HL-60 (cell line): ENCODE data around the gene AGTRAP.

Source experiments
- POLR2AphosphoS5 ChIP-seq: IDR thresholded peaks from 2 replicates; pipeline ENCODE4 v1.6.1; 2012; ENCODE audit warnings: low read depth
- TF ChIP-seq, protein P1 (sequence below): IDR thresholded peaks from one replicate; pipeline ENCODE4 v1.5.1; 2011; ENCODE audit warnings: low read length, control low read depth, inconsistent platforms; ENCODE audit not compliant: insufficient read depth

DNA sequence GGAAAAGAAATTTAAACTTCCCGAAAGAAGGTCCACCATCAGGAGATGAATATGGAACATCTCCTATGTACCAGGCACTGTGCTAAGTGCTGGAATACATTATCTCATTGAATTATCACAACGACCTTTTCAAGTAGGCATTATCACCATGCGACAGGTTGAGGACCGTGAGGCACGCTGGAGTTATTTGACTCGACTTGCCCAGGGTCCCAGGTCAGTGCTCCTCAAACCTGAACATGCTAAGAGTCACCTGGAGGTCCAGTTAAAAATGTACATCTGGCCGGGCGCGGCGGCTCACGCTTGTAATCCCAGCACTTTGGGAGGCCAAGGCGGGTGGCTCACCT is 15.9 kb upstream of the AGTRAP start:
- TF ChIP-seq, protein P1, sequence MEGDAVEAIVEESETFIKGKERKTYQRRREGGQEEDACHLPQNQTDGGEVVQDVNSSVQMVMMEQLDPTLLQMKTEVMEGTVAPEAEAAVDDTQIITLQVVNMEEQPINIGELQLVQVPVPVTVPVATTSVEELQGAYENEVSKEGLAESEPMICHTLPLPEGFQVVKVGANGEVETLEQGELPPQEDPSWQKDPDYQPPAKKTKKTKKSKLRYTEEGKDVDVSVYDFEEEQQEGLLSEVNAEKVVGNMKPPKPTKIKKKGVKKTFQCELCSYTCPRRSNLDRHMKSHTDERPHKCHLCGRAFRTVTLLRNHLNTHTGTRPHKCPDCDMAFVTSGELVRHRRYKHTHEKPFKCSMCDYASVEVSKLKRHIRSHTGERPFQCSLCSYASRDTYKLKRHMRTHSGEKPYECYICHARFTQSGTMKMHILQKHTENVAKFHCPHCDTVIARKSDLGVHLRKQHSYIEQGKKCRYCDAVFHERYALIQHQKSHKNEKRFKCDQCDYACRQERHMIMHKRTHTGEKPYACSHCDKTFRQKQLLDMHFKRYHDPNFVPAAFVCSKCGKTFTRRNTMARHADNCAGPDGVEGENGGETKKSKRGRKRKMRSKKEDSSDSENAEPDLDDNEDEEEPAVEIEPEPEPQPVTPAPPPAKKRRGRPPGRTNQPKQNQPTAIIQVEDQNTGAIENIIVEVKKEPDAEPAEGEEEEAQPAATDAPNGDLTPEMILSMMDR: no peak
- TF ChIP-seq POLR2AphosphoS5: no peak
